ENCODE data around the gene TARBP1.

The TARBP1 gene

GRCh38 chr1:234375672-234376071 lies 103.3 kb downstream of the TARBP1 start:
- no peak for DNase-seq (ENCODE audit: low spot score)
- in situ Hi-C loops (cut with MboI; ENCODE audit: low pct_unique_long_range_greater_than_20kb, low sequenced_read_pairs, unreplicated experiment) = no loop called here
- no peak for TF ChIP-seq CTCF (IDR thresholded peaks at IDR 0.05; ENCODE audit: extremely low read depth, insufficient read depth, missing control alignments)

GRCh38 chr1:234373959-234374254 lies 105.1 kb downstream of the TARBP1 start:
- in situ Hi-C loops (cut with MboI; ENCODE audit: low pct_unique_long_range_greater_than_20kb, low sequenced_read_pairs, unreplicated experiment) = no loop called here
- DNase-seq (ENCODE audit: low spot score) = no peak
- TF ChIP-seq CTCF (IDR thresholded peaks at IDR 0.05; ENCODE audit: extremely low read depth, insufficient read depth, missing control alignments) = no peak

- peak; percentile 85 for DNase-seq (ENCODE audit: low spot score)
- TF ChIP-seq CTCF (IDR thresholded peaks at IDR 0.05; ENCODE audit: extremely low read depth, insufficient read depth, missing control alignments) = no peak
- in situ Hi-C loops (cut with MboI; ENCODE audit: low pct_unique_long_range_greater_than_20kb, low sequenced_read_pairs, unreplicated experiment) = no loop called here
Measured at GRCh38 chr1:234373064-234373958, 105.7 kb downstream of the TARBP1 start, which contains the start of gene COA6. COA6 (plus strand) TSS chr1:234373456; CDS start chr1:234373467, 11 bp downstream.

GRCh38 chr1:234372011-234372757 lies 106.8 kb downstream of the TARBP1 start:
- no peak for DNase-seq (ENCODE audit: low spot score)
- TF ChIP-seq CTCF (IDR thresholded peaks at IDR 0.05; ENCODE audit: extremely low read depth, insufficient read depth, missing control alignments) = no peak
- in situ Hi-C loops (cut with MboI; ENCODE audit: low pct_unique_long_range_greater_than_20kb, low sequenced_read_pairs, unreplicated experiment) = no loop called here

- DNase-seq (ENCODE audit: low spot score) = no peak
- TF ChIP-seq CTCF (IDR thresholded peaks at IDR 0.05; ENCODE audit: extremely low read depth, insufficient read depth, missing control alignments) = no peak
- in situ Hi-C loops (cut with MboI; ENCODE audit: low pct_unique_long_range_greater_than_20kb, low sequenced_read_pairs, unreplicated experiment) = no loop called here
Measured at GRCh38 chr1:234371414-234371813, 107.6 kb downstream of the TARBP1 start.

GRCh38 chr1:234369784-234370183 lies 109.2 kb downstream of the TARBP1 start:
- no peak for DNase-seq (ENCODE audit: low spot score)
- in situ Hi-C loops (cut with MboI; ENCODE audit: low pct_unique_long_range_greater_than_20kb, low sequenced_read_pairs, unreplicated experiment) = no loop called here
- no peak for TF ChIP-seq CTCF (IDR thresholded peaks at IDR 0.05; ENCODE audit: extremely low read depth, insufficient read depth, missing control alignments)
